CD4-positive, alpha-beta T cell (primary cell): ENCODE data around the gene PLEKHF1. TPM values are rescaled to one million over a fixed set of nuclear protein-coding genes. Genes with fewer than 3 reads are reported as not detected.

ENCODE experiments used
- ATAC-seq: fragments of 200-7000 bp; cut with Tn5 transposase; one replicate; pipeline ENCODE4 v1.10.0; 2022; ENCODE audit warnings: mild to moderate bottlenecking; ENCODE audit not compliant: poor library complexity
- CTCF ChIA-PET: fragments of 350-600 bp; sonication (Branson Sonifier 250); formaldehyde crosslinking; loops from one replicate; lab custom pipeline; 2021; ENCODE audit warnings: antibody characterized with exemption, inconsistent platforms; lab: Charles Lee
- POLR2A ChIA-PET: fragments of 350-600 bp; sonication (Branson Sonifier 250); formaldehyde crosslinking; loops from one replicate; lab custom pipeline; 2021; ENCODE audit warnings: antibody characterized with exemption, inconsistent platforms; lab: Charles Lee
- DNase-seq, 14 experiments: peaks; one replicate each; pipeline ENCODE4 v3.0.0-alpha.2; 2013 to 2020; ENCODE audit warnings: mixed read lengths in 2 of 14
- H3K27ac ChIP-seq, 2 donors: one replicate each; pipeline versions ENCODE4 v1.5.1 to v1.7.0; 2013; ENCODE audit warnings: low read length in 2 of 2, low read depth in 1 of 2, mild to moderate bottlenecking in 1 of 2
- H3K27me3 ChIP-seq, 2 experiments: 1 replicate in 1 of 2; 2 replicates in 1 of 2; pipeline versions ENCODE4 v1.6.1 to v1.7.0; 2013; ENCODE audit warnings: low read length in 2 of 2, control low read depth in 1 of 2, mild to moderate bottlenecking in 1 of 2, moderate library complexity in 1 of 2; ENCODE audit not compliant: insufficient read depth in 2 of 2, control insufficient read depth in 1 of 2
- H3K36me3 ChIP-seq: one replicate; pipeline ENCODE4 v1.6.1; 2013; ENCODE audit warnings: low read length, control low read depth; ENCODE audit not compliant: insufficient read depth
- H3K4me1 ChIP-seq: one replicate; pipeline ENCODE4 v1.6.1; 2013; ENCODE audit warnings: low read length, control low read depth; ENCODE audit not compliant: insufficient read depth
- H3K4me3 ChIP-seq: one replicate; pipeline ENCODE4 v1.5.1; 2013; ENCODE audit warnings: mild to moderate bottlenecking, low read length, moderate library complexity
- H3K9me3 ChIP-seq, 2 experiments: 1 replicate in 1 of 2; 2 replicates in 1 of 2; pipeline versions ENCODE4 v1.6.1 to v1.7.0; 2013; ENCODE audit warnings: low read length in 2 of 2, mild to moderate bottlenecking in 2 of 2, control low read depth in 1 of 2, moderate library complexity in 1 of 2; ENCODE audit not compliant: control insufficient read depth in 1 of 2, insufficient read depth in 1 of 2
- H3K27ac Mint-ChIP-seq: one replicate; pipeline ENCODE4 v1.8.0; 2020; ENCODE audit warnings: mixed read lengths
- H3K27me3 Mint-ChIP-seq: one replicate; pipeline ENCODE4 v1.8.0; 2021; ENCODE audit warnings: mixed read lengths
- H3K36me3 Mint-ChIP-seq: one replicate; pipeline ENCODE4 v1.8.0; 2021; ENCODE audit warnings: low read depth, mixed read lengths
- H3K4me1 Mint-ChIP-seq: one replicate; pipeline ENCODE4 v1.8.0; 2021; ENCODE audit warnings: low read depth, mixed read lengths
- H3K4me3 Mint-ChIP-seq: one replicate; pipeline ENCODE4 v1.8.0; 2020; ENCODE audit warnings: mild to moderate bottlenecking, mixed read lengths
- H3K9me3 Mint-ChIP-seq: one replicate; pipeline ENCODE4 v1.8.0; 2020; ENCODE audit warnings: mixed read lengths
- CTCF ChIP-seq: fragments of 200-600 bp; IDR thresholded peaks from one replicate; pipeline ENCODE4 v1.8.0; 2022; ENCODE audit warnings: antibody characterized with exemption, mild to moderate bottlenecking
- intact Hi-C, 2 experiments: fragments of 100-400 bp; cut with DNase I in 1 of 2; cut with micrococcal nuclease in 1 of 2; formaldehyde crosslinking; loops; one replicate each; pipeline versions ENCODE4 v1.15.1 to v1.9.0; 2023 to 2025; cut with DNase I, micrococcal nuclease
- total RNA-seq, 174 experiments: library from RNA in 2 of 174; stranded (reverse) in 2 of 174; gene quantifications; one replicate each; pipeline ENCODE4 v1.2.3 and lab custom pipeline; 2021 to 2026

The PLEKHF1 gene
- total RNA-seq, 2 experiments from 2014 or later, result 37.5 to 41.0 TPM

- TF ChIP-seq CTCF, result no peak
- Mint-ChIP-seq H3K4me3 (no peak overlapping the region), H3K27me3 (no peaks in the 10 kb centered on the region), H3K4me1 (peaks cover 47% of the 10 kb centered on the region), H3K9me3 (no peaks in the 10 kb centered on the region), H3K27ac (no peak overlapping the region), H3K36me3 (no peaks in the 10 kb centered on the region)
- Histone ChIP-seq H3K9me3 (no peaks in the 10 kb centered on the region), H3K36me3 (no peaks in the 10 kb centered on the region), H3K27ac (no peak overlapping the region), H3K4me3 (no peak overlapping the region), H3K27me3 (no peaks in the 10 kb centered on the region), H3K4me1 (peaks cover 39% of the 10 kb centered on the region)
- intact Hi-C loops, result no loop called here
- ChIA-PET POLR2A (interaction anchor here (2.4 to 5.4 kb wide), 2 partner anchors 13 to 79 kb away, joined by 8 to 35 read pairs; partner anchors contain the start of gene POP4), CTCF (interaction anchor here (1.3 to 2.2 kb wide), 3 partner anchors 13 to 74 kb away, joined by 3 to 12 read pairs (median 6); no protein-coding TSS in a partner anchor)
- ATAC-seq (no peak), DNase-seq (no peak)
These were observed 20.1 kb downstream of the PLEKHF1 start for GRCh38 chr19:29685326-29685725.

- Mint-ChIP-seq H3K36me3 (no peaks in the 10 kb centered on the region), H3K4me1 (peaks cover 43% of the 10 kb centered on the region), H3K9me3 (no peaks in the 10 kb centered on the region), H3K4me3 (no peak overlapping the region), H3K27ac (no peak overlapping the region), H3K27me3 (no peaks in the 10 kb centered on the region)
- H3K27ac ChIP-seq, result no peak overlapping the region
- H3K4me3 ChIP-seq, result no peak overlapping the region
- DNase-seq (no peak), ATAC-seq (no peak)
- POLR2A ChIA-PET, result interaction anchor here (1.3 to 2.4 kb wide), 2 partner anchors 13 to 80 kb away, joined by 3 to 8 read pairs; partner anchors contain the start of gene POP4
- CTCF ChIA-PET, result interaction anchor here (2.2 kb wide), 1 partner anchor 76 kb away, joined by 12 read pairs; no protein-coding TSS in a partner anchor
- H3K27me3 ChIP-seq, result no peaks in the 10 kb centered on the region
- H3K36me3 ChIP-seq, result no peaks in the 10 kb centered on the region
- peaks cover 35% of the 10 kb centered on the region for H3K4me1 ChIP-seq
- no peak for TF ChIP-seq CTCF
- H3K9me3 ChIP-seq, result peaks cover 0 to 4% of the 10 kb centered on the region in 2 experiments
- intact Hi-C loops, result no loop called here
These were observed 21.1 kb downstream of the PLEKHF1 start for GRCh38 chr19:29686285-29686805.

- H3K27me3 Mint-ChIP-seq, result no peaks in the 10 kb centered on the region
- H3K4me3 ChIP-seq, result no peak overlapping the region
- intact Hi-C loops, result no loop called here
- peaks cover 25% of the 10 kb centered on the region for H3K4me1 ChIP-seq
- ChIA-PET POLR2A (interaction anchor here (1.3 kb wide), 1 partner anchor 14 kb away, joined by 3 read pairs; no protein-coding TSS in a partner anchor), CTCF (interaction anchor here (1.3 to 2.2 kb wide), 2 partner anchors 15 to 77 kb away, joined by 3 to 12 read pairs; no protein-coding TSS in a partner anchor)
- no peaks in the 10 kb centered on the region for H3K27me3 ChIP-seq
- no peaks in the 10 kb centered on the region for H3K36me3 Mint-ChIP-seq
- H3K4me1 Mint-ChIP-seq, result peaks cover 38% of the 10 kb centered on the region
- no peak overlapping the region for H3K4me3 Mint-ChIP-seq
- no peaks in the 10 kb centered on the region for H3K36me3 ChIP-seq
- H3K9me3 ChIP-seq, result peaks cover 0 to 4% of the 10 kb centered on the region in 2 experiments
- TF ChIP-seq CTCF, result no peak
- no peak overlapping the region for H3K27ac Mint-ChIP-seq
- ATAC-seq (no peak), DNase-seq (no peak)
- no peak overlapping the region for H3K27ac ChIP-seq
- no peaks in the 10 kb centered on the region for H3K9me3 Mint-ChIP-seq
These were observed 22.1 kb downstream of the PLEKHF1 start for GRCh38 chr19:29687244-29687896.
